Transverse colon (tissue), 4 donors: ENCODE results near the gene SEC24A.

Experiments
- CTCF ChIP-seq, 5 experiments: fragments of 200-600 bp in 3 of 5; fragments of 450-650 bp in 2 of 5; sonication (generic) in 3 of 5; IDR thresholded peaks; 1 replicate in 2 of 5; 2 replicates in 3 of 5; pipeline ENCODE4 v1.5.1; 2016 to 2017; ENCODE audit warnings: antibody characterized with exemption in 5 of 5, inconsistent platforms in 3 of 5, mild to moderate bottlenecking in 2 of 5, moderate library complexity in 1 of 5
- EP300 ChIP-seq: sonication (generic); formaldehyde crosslinking; IDR thresholded peaks from one replicate; pipeline ENCODE4 v1.6.1; 2017; ENCODE audit warnings: antibody characterized with exemption, low read depth
- POLR2A ChIP-seq: fragments of 450-650 bp; IDR thresholded peaks from one replicate; pipeline ENCODE4 v1.6.1; 2016; ENCODE audit warnings: antibody characterized with exemption, mild to moderate bottlenecking, moderate library complexity
- POLR2AphosphoS5 ChIP-seq, 3 donors: sonication (generic); formaldehyde crosslinking; IDR thresholded peaks; one replicate each; pipeline ENCODE4 v1.6.1; 2016; ENCODE audit warnings: antibody characterized with exemption in 3 of 3

GRCh38 chr5:134642931-134643530 is 5.6 kb upstream of the SEC24A start:
- TF ChIP-seq CTCF (IDR thresholded peaks at IDR 0.05) (no peak), POLR2A (no peak), EP300 (no peak), POLR2AphosphoS5 (IDR thresholded peaks at IDR 0.05) (no peak)
